Body of pancreas (tissue), 4 donors: ENCODE measurements around the gene HIKESHI. TPM values are rescaled to one million over a fixed set of nuclear protein-coding genes. Genes with fewer than 3 reads are reported as not detected.

Experiments used
- ATAC-seq: fragments of 150-250 bp; one replicate; pipeline ENCODE4 v1.9.1; 2016
- DNase-seq, 4 donors: peaks; one replicate each; pipeline ENCODE4 v3.0.0-alpha.2; 2019
- H3K27ac ChIP-seq, 4 donors: fragments of 200-600 bp; sonication (generic); 1 replicate in 3 of 4; 2 replicates in 1 of 4; pipeline versions ENCODE4 v1.5.1 to v1.6.1; 2016 to 2019; ENCODE audit warnings: mild to moderate bottlenecking in 1 of 4, mixed read lengths in 1 of 4, moderate library complexity in 1 of 4
- H3K27me3 ChIP-seq, 2 donors: fragments of 200-600 bp; sonication (generic); one replicate each; pipeline ENCODE4 v1.6.0; 2016; ENCODE audit warnings: mild to moderate bottlenecking in 1 of 2
- H3K36me3 ChIP-seq, 2 donors: fragments of 200-600 bp; sonication (generic); replicated peaks in 1 of 2; 2 replicates each; pipeline ENCODE4 v1.5.1; 2016; ENCODE audit warnings: low read depth in 2 of 2; ENCODE audit not compliant: insufficient read depth in 1 of 2
- H3K4me1 ChIP-seq: fragments of 200-600 bp; sonication (generic); one replicate; pipeline ENCODE4 v1.6.0; 2016
- H3K4me3 ChIP-seq, 2 donors: fragments of 200-600 bp; sonication (generic); 1 replicate in 1 of 2; 2 replicates in 1 of 2; pipeline ENCODE4 v1.5.1; 2016 to 2019
- H3K9me3 ChIP-seq, 3 donors: fragments of 200-600 bp; sonication (generic); 1 replicate in 2 of 3; 2 replicates in 1 of 3; pipeline ENCODE4 v1.5.1; 2016
- POLR2A ChIP-seq, 3 donors: fragments of 450-650 bp; IDR thresholded peaks; one replicate each; pipeline ENCODE4 v1.6.1; 2016; ENCODE audit warnings: antibody characterized with exemption in 3 of 3, mild to moderate bottlenecking in 2 of 3
- WGBS, 2 donors: methylation state at CpG; one replicate each; pipeline ENCODE4 v1.1.5; 2017; 5-methylcytosine and 5-hydroxymethylcytosine counted together
- intact Hi-C: fragments of 100-400 bp; cut with DNase I; formaldehyde crosslinking; loops from one replicate; pipeline ENCODE4 v1.15.1; 2023
- total RNA-seq, 2 donors: library from RNA; depleted of rRNA; stranded (reverse); fragments of >200 nt; gene quantifications; one replicate each; pipeline ENCODE4 v1.1.0, GENCODE V29; 2016
- TF ChIP-seq, protein P1 (sequence below), 7 experiments: fragments of 450-650 bp in 4 of 7; fragments of 200-600 bp in 3 of 7; sonication (generic) in 3 of 7; IDR thresholded peaks; one replicate each; pipeline ENCODE4 v1.5.1; 2016 to 2019; ENCODE audit warnings: antibody characterized with exemption in 7 of 7

The HIKESHI gene
- total RNA-seq, 2 donors from 2014 or later = 9.2 to 18.9 TPM

DNA sequence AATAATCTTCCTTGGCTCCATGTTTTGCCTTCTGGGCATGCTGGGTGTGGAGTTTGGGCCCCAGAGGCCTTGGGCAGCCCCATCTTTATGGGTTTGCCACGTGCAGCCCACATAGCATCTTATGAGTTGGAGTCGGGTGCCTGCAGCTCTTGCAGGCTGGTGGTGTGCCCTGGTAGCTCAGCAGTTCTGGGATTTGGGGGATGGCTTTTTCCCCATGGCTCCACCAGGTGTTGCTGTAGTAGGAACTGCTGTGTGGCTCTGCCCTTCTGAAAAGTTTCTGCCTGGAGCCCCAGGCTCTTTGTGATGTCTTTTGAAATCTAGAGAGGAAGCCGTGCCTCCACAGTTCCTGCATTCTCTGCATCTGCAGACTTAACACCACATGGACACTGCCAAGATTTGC, 40.7 kb upstream of the HIKESHI start:
- no peak for ATAC-seq
- peaks cover 0 to 5% of the 10 kb centered on the region in 2 donors for H3K36me3 ChIP-seq

DNA sequence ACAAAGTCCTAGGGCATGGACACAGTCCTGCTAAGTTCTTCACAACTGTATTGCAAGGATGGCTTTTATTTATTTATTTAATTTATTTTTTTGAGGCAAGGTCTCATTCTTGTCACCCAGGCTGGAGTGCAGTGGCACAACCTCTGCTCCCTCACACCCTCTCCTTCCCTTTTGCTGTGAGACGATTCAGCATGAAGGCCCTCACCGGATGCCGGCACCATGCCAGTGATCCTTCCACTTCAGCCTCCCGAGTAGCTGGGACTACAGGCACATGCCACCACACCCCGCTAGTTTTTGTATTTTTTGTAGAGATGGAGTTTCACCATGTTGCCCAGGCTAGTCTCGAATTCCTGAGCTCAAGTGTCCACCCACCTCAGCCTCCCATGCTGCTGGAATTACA, 39.7 kb upstream of the HIKESHI start:
- no peak overlapping the region for H3K4me3 ChIP-seq
- no peak overlapping the region for H3K27ac ChIP-seq
- no peak for ATAC-seq
- no peaks in the 10 kb centered on the region for H3K4me1 ChIP-seq
- TF ChIP-seq, protein P1, sequence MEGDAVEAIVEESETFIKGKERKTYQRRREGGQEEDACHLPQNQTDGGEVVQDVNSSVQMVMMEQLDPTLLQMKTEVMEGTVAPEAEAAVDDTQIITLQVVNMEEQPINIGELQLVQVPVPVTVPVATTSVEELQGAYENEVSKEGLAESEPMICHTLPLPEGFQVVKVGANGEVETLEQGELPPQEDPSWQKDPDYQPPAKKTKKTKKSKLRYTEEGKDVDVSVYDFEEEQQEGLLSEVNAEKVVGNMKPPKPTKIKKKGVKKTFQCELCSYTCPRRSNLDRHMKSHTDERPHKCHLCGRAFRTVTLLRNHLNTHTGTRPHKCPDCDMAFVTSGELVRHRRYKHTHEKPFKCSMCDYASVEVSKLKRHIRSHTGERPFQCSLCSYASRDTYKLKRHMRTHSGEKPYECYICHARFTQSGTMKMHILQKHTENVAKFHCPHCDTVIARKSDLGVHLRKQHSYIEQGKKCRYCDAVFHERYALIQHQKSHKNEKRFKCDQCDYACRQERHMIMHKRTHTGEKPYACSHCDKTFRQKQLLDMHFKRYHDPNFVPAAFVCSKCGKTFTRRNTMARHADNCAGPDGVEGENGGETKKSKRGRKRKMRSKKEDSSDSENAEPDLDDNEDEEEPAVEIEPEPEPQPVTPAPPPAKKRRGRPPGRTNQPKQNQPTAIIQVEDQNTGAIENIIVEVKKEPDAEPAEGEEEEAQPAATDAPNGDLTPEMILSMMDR (IDR thresholded peaks at IDR 0.05) = no peak
- TF ChIP-seq POLR2A (IDR thresholded peaks at IDR 0.05) = no peak
- intact Hi-C loops = no loop called here
- no peak for DNase-seq
- 93 to 95% methylated on average over 6 of the region's 6 CpGs for WGBS, 2 donors
- H3K9me3 ChIP-seq = no peaks in the 10 kb centered on the region
- H3K27me3 ChIP-seq = no peaks in the 10 kb centered on the region
- H3K36me3 ChIP-seq = peaks cover 0 to 5% of the 10 kb centered on the region in 2 donors

More for the DNA sequence above, 40.7 kb upstream of the HIKESHI start:
- TF ChIP-seq POLR2A (IDR thresholded peaks at IDR 0.05) = no peak
- TF ChIP-seq, protein P1 (IDR thresholded peaks at IDR 0.05) = no peak
- WGBS, 2 donors = 93 to 100% methylated on average over 2 to 3 of the region's 3 CpGs
- intact Hi-C loops = no loop called here
- no peaks in the 10 kb centered on the region for H3K4me1 ChIP-seq
- no peaks in the 10 kb centered on the region for H3K9me3 ChIP-seq
- no peaks in the 10 kb centered on the region for H3K27me3 ChIP-seq
- H3K27ac ChIP-seq = no peak overlapping the region
- no peak for DNase-seq
- no peak overlapping the region for H3K4me3 ChIP-seq

DNA sequence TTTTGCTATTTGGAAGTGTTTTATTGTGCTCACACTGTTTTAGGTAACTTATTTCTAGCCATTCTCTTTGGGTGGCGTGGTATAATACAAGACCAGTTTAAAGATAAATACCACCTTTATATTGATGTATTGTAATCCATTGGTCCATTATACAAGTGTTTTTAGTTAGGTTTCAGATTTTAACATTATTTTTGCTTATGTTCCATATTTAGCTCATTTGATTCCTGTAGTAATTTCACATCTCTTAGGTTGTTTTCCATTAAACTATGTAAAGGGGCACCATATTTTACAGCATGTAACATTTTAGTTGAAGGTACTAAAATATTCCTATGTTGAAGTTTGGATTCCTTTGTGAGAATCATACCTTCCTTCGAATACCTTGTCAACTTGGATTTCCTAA, 37.4 kb upstream of the HIKESHI start:
- Histone ChIP-seq H3K9me3 (no peaks in the 10 kb centered on the region), H3K4me1 (no peaks in the 10 kb centered on the region), H3K27me3 (no peaks in the 10 kb centered on the region), H3K27ac (no peak overlapping the region), H3K36me3 (peaks cover 0 to 2% of the 10 kb centered on the region in 2 donors), H3K4me3 (no peak overlapping the region)
- no peak for ATAC-seq
- intact Hi-C loops = no loop called here
- 88 to 93% methylated on average over 2 of the region's 2 CpGs for WGBS, 2 donors
- TF ChIP-seq, protein P1 (IDR thresholded peaks at IDR 0.05) = no peak
- TF ChIP-seq POLR2A (IDR thresholded peaks at IDR 0.05) = no peak
- DNase-seq = no peak

GRCh38 chr11:86265194-86265593, 36.8 kb upstream of the HIKESHI start:
- DNase-seq (no peak), ATAC-seq (no peak)
- Histone ChIP-seq H3K4me3 (no peak overlapping the region), H3K27ac (no peak overlapping the region), H3K36me3 (peaks cover 0 to 2% of the 10 kb centered on the region in 2 donors), H3K9me3 (no peaks in the 10 kb centered on the region), H3K27me3 (no peaks in the 10 kb centered on the region), H3K4me1 (no peaks in the 10 kb centered on the region)
- TF ChIP-seq, protein P1 (IDR thresholded peaks at IDR 0.05) = no peak
- TF ChIP-seq POLR2A (IDR thresholded peaks at IDR 0.05) = no peak
- intact Hi-C loops = no loop called here

DNA sequence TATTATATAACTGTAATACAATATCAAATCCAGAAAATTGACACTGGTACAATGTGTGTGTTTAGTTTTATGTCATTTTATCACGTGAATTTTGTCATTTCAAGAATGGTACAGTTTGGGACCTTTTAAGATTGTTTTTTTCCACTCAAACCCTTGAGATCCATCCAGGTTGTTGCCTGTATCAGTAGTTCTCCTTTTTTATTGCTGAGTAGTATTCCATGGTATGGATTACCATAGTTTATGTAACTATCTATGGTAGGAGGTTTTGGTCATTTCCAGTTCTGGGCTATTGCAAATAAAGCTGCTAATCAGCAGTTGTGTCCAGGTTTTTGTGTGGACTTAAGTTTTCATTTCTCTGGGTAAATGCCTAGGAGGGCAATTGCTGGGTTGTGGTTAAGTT, 32.4 kb upstream of the HIKESHI start:
- Histone ChIP-seq H3K27ac (no peak overlapping the region), H3K27me3 (no peaks in the 10 kb centered on the region), H3K4me1 (peaks cover 4% of the 10 kb centered on the region), H3K36me3 (no peaks in the 10 kb centered on the region), H3K4me3 (no peak overlapping the region), H3K9me3 (no peaks in the 10 kb centered on the region)
- intact Hi-C loops = no loop called here
- no peak for TF ChIP-seq POLR2A (IDR thresholded peaks at IDR 0.05)
- ATAC-seq = no peak
- 61 to 67% methylated on average over 1 of the region's 1 CpG for WGBS, 2 donors
- no peak for DNase-seq
